Stimulated activated naive CD8-positive, alpha-beta T cell treated with anti-CD3 and anti-CD28 coated beads, Interleukin-15, Interleukin-2, amounts not matched to agents 100 U/mL and 50 U/mL, for 24 hours (primary cell): ENCODE results near the gene STK11IP.

Experiments used
- ATAC-seq: fragments of 150-1000 bp; cut with Tn5 transposase; one replicate; pipeline ENCODE4 v1.10.0; 2021
- DNase-seq: peaks from one replicate; pipeline ENCODE4 v3.0.0; 2021

The STK11IP gene

GRCh38 chr2:219581346-219581745 lies 16.3 kb upstream of the STK11IP start:
- DNase-seq: no peak
- no peak for ATAC-seq

GRCh38 chr2:219591091-219591490 lies 6.6 kb upstream of the STK11IP start:
- DNase-seq: no peak
- no peak for ATAC-seq

DNA sequence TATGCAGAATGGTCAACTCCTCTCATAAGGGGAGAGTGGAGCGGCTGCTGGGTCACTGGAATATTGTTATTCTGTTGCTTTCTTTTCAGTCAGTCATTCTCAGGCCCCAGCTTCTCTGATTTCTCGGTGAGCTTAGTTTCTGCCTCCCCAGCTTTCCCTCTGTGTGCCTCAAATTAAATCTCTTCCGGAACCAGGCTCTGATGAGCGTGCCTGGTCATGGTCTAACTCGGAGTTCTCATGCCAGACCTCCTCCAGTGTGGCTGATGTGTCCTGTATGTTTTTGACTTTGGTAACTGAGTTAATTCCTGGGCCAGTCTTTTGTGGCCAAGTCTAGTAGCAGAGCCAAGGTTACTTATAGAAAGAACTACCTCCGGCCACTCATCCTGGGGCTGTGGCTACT lies 4.9 kb upstream of the STK11IP start:
- no peak for DNase-seq
- ATAC-seq: no peak

DNA sequence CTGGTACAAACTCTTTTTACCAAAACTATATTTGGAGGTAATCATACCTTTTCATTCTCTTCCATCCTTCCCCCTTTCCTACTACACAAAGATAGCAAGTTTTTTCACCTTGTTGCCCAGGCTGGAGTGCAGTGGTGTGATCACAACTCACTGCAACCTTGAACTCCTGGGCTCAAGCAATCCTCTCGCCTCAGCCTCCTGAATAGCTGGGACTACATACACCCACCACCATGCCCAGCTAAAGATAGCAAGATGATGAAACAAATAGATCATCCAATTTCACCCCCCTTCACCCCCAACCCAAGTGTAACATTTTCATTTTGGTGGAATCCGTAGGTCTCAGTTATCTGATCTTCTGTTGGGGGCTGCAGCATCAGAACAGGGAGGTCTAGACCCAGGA lies 4.5 kb upstream of the STK11IP start:
- no peak for ATAC-seq
- DNase-seq: no peak

- ATAC-seq (no peak), DNase-seq (no peak)
Measured at GRCh38 chr2:219595256-219595655, 2.4 kb upstream of the STK11IP start.

DNA sequence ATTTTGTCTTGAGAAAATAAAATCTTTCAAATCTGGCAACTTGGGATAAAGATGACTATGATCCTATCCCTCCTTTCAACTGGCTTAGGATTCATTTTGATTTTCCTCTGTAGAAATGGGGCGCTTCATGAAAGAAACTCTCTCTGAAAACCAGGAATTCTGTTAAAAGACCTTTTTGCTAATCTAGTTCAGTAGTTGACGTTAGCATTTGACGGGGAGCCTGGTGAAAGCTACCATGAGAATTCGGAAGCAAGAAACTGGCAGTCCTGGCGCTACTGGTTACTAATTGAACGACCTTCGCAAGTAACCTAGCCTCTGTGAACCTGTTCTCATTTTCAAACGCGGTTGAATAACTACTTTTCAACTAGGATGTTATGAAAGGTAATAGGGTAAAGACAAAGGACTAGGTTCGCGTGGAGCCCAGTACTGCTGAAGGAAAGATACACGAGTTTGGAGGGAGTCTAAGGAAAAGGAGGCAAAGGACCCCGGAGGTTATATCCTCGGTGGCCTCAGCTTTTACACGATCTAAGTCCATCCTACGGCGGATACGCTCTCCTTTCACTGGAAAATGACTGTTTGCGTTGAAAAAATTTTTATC lies 604 bp upstream of the STK11IP start:
- DNase-seq (no peak), ATAC-seq (no peak)

- no peak for ATAC-seq
Measured at GRCh38 chr2:219598308-219599078, 836 bp downstream of the STK11IP start.

DNA sequence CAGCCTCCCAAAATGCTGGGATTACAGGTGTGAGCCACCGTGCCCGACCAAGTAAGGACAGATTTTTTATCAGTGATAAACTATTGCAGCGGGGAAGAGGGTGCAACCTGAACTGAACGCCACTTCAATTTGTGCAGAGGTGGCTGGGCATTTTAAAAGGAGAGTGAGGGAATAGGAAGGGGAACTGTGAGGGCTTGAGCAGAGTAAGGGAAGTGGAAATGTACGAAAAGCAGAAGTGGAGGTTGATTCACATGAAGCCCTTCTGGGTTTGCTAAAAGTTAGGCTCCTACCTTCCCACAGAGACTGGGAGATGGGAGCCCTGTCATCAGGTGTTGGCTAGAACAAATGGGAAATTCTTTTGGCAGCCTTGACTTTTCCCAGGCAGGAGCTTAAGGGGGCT lies 6.1 kb downstream of the STK11IP start:
- DNase-seq: no peak

More at GRCh38 chr2:219598308-219599078, 836 bp downstream of the STK11IP start:
- no peak for DNase-seq

DNA sequence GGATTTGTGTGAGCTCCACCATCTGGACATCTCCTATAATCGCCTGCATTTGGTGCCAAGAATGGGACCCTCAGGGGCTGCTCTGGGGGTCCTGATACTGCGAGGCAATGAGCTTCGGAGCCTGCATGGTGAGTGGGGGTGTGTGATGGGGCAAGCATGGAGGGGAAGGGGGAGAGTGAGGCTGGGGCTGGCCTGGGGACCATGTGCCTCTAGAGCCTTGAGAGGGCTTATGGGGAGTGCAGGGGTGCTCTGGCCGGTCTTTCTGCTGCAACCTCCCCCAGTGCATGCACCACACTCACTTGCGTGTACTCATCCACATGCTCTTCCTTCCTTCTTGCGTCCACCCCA lies 7.9 kb downstream of the STK11IP start:
- DNase-seq (no peak), ATAC-seq (no peak)

More for the DNA sequence above, 6.1 kb downstream of the STK11IP start:
- ATAC-seq: no peak

DNA sequence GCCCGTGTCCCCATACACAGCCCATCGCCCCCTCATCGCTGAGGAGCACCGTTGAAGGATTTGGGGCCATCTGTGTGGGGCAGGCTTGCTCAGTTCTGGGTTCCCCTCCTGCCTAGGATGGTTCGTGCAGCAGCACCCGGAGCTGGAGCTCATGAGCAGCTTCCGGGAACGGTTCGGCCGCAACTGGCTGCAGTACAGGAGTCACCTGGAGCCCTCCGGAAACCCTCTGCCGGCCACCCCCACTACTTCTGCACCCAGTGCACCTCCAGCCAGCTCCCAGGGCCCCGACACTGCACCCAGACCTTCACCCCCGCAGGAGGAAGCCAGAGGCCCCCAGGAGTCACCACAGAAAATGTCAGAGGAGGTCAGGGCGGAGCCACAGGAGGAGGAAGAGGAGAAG lies 10.3 kb downstream of the STK11IP start:
- DNase-seq (no peak), ATAC-seq (no peak)

DNA sequence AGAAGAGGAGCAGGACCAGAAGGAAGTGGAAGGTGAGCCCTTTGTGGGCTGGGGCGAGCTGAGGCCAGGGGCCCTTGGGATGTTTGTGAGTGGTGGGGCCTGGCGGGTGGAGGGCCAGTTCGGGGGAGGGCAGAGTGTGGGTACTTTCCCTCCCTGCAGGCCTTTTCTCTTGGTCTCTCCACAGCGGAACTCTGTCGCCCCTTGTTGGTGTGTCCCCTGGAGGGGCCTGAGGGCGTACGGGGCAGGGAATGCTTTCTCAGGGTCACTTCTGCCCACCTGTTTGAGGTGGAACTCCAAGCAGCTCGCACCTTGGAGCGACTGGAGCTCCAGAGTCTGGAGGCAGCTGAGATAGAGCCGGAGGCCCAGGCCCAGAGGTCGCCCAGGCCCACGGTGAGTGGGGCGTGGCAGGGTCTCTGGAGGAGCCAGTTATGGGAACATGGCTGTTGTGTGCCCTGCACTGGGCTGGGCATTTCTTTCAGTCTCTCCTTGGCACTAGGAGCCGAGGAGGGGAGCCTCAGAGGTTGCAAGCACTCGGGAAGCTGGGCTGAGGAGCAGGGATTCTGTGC lies 10.8 kb downstream of the STK11IP start:
- ATAC-seq (no peak), DNase-seq (no peak)

- ATAC-seq (no peak), DNase-seq (no peak)
Measured at GRCh38 chr2:219609149-219609750, 11.6 kb downstream of the STK11IP start.

DNA sequence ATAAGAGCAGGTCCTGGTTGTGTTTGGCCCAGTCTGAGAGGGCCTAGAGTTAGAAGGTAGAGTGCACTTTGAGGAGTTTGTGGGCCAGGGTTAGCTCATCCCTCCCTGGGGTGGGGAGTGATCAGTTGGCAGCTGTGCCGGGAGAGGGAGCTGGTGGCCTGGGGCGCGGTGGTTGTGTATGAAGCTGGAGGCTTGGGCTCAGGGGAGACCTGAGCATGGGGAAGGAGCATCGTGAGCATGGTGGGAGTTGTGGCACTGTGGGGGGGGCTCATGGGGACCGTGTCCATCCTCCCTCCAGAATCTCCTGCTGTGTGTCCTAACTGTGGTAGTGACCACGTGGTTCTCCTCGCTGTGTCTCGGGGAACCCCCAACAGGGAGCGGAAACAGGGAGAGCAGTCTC lies 13.6 kb downstream of the STK11IP start:
- DNase-seq (no peak), ATAC-seq (no peak)

DNA sequence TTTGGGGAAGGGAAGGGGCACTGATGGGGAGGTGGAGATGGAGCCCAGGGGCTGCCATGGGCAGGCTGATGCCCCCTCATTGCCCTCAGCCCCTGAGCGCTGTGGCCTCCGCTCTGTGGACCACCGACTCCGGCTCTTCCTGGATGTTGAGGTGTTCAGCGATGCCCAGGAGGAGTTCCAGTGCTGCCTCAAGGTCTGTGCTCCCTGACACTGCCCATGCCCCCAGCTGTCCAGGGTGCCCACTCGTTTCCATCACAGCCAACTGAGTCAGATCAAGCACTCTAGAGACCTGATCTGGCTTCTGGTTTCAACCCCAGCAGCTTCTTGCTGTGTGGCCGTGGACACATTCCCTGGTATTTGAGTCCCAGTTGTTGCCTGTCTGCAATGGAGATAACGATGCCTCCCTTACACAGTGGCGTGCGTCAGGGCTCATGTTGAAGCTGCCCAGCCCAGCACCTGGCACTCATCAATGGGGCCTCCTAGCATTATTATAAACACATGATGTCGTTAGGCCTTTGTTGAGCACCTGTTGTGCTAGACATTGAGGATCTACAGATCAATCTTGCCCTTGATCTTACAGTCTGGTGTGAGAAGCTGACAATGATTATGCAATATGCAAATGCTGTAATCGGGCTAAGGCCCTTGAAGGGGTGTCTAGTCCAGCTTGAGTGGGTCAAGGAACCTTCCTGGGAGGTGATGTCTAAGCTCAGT lies 14.4 kb downstream of the STK11IP start:
- ATAC-seq (no peak), DNase-seq (no peak)

DNA sequence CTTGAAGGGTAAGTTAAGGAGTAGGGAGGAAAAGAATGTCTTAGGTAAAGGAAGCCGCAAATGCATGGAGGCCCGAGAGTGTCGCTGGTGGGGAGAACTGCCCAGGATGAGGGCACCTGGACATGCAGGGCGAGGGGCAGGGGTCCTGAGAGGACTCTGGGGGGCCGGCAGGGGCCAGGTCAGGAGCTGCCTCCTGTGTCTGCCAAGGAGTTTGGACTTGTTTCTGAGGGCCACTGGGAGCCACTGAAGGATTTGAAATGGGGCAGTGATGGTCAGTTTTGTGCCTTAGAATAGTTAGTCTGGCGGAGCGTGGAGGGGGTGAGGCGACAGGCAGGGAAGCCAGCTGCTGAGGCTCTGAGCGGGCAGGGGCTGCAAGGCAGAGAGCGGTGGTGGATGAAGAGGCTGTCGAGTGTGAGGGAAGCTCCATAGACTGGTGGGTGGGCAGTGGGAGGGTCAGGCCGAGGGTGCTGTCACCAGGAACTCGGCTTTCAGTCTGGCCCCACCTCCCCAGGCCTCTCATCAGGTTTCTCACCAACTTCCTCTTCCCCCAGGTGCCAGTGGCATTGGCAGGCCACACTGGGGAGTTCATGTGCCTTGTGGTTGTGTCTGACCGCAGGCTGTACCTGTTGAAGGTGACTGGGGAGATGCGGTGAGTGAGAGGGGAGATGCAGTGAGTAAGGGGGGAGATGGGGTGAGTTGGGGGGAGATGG lies 15.1 kb downstream of the STK11IP start:
- no peak for DNase-seq
- ATAC-seq: no peak

GRCh38 chr2:219613461-219614070 lies 15.9 kb downstream of the STK11IP start:
- ATAC-seq: no peak
- no peak for DNase-seq

GRCh38 chr2:219614076-219614860 lies 16.6 kb downstream of the STK11IP start:
- ATAC-seq: no peak

DNA sequence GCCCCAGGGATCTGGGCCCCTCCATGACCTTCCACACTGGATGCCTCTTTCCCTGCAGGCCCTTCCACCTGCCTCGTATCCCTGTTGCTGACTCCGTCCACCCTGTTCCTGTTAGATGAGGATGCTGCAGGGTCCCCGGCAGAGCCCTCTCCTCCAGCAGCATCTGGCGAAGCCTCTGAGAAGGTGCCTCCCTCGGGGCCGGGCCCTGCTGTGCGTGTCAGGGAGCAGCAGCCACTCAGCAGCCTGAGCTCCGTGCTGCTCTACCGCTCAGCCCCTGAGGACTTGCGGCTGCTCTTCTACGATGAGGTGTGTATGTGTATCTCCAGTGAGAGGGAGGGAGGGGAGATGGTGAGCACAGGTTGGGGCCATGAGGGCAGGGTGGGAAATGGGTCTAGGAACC lies 17.4 kb downstream of the STK11IP start:
- DNase-seq (no peak), ATAC-seq (no peak)

More at GRCh38 chr2:219614076-219614860, 16.6 kb downstream of the STK11IP start:
- no peak for DNase-seq

- DNase-seq (no peak), ATAC-seq (no peak)
Measured at GRCh38 chr2:219615894-219616293, 18.2 kb downstream of the STK11IP start.

- DNase-seq (no peak), ATAC-seq (no peak)
Measured at GRCh38 chr2:219616550-219616949, 18.9 kb downstream of the STK11IP start.

DNA sequence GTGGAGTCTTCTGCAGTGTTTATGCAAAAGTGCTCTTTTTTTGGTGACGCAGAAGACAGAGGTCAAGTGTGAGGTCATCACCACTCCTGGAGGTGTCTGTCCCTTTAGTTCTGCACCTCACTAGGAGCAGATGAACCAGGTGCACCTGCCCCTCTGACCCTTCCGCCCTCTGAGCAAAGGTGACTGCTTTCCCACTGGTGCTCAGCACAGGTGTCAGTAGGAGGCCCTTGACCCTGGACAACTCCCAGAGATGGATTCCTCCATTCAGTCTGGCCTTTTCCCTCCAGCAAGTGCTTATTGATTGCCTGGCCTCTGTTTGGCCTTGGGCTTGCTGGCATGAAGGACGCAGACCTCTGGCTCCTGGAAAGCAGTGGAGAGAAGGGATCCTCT lies 21.1 kb downstream of the STK11IP start:
- ATAC-seq (no peak), DNase-seq (no peak)
